Measurements from ENCODE around the gene ANKAR. TPM values are rescaled to one million over a fixed set of nuclear protein-coding genes. Genes with fewer than 3 reads are reported as not detected.

The ANKAR gene
- total and polyA plus RNA-seq, 2 of the 8 experiments (the other 6 are each of a cell fraction or from before 2014, with no cell fraction given), result 0.56 to 1.7 TPM

GRCh38 chr2:189654641-189655040 lies 19.8 kb upstream of the ANKAR start (continued):
- TF ChIP-seq RFX5 (IDR thresholded peaks at IDR 0.05; ENCODE audit: borderline replicate concordance, low read depth, low read length), result no peak
- TF ChIP-seq TAF1 (IDR thresholded peaks at IDR 0.05; ENCODE audit: low read depth, low read length), result no peak
- no peak for TF ChIP-seq MAX (IDR thresholded peaks at IDR 0.05)
- TF ChIP-seq CREB1 (IDR thresholded peaks at IDR 0.05), result no peak
